ENCODE results near the gene WASF1.

DNA sequence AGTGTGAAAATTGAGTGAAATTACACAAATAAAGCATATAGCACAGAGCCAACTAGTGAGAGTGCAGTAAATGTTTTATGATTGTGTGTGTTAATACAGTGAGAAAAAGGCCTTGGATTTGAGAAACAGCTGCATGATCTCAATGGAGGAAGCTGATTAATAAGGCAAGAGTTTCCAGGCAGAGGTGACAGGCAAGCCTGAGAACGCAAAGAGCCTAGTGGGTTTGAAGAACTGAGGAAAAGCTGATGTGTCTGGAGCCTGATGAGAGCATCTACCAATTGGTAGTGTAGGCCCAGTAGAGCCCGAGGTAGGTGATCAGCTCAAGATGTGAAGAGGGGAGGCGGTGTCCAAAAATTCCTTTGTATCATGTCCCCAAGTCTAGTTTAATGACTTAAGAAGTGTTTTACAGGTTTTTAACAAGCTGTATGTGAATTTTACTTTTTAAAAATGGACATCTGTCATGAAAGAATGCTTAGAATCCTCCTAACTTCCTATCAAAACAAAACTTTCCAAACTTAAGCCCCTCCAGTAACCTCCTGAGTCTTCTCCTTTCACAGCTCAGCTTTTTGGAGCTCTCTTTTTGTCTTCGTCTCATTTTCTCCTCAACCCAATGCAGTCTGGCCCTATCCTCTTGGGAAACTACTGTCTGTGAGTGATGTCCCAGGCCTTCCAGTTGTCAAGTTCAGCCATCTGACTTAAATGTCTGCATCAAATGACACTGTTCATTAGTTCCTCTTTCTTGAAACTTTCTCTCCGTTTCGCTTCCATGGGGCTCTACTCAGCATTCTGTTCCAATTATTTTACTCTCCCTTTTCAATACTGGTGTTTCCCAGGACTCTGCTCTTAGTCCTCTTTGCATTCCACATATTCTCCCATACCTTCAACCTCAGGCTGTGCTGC lies 1.9 kb upstream of the WASF1 start:
- TF ChIP-seq, protein P1, sequence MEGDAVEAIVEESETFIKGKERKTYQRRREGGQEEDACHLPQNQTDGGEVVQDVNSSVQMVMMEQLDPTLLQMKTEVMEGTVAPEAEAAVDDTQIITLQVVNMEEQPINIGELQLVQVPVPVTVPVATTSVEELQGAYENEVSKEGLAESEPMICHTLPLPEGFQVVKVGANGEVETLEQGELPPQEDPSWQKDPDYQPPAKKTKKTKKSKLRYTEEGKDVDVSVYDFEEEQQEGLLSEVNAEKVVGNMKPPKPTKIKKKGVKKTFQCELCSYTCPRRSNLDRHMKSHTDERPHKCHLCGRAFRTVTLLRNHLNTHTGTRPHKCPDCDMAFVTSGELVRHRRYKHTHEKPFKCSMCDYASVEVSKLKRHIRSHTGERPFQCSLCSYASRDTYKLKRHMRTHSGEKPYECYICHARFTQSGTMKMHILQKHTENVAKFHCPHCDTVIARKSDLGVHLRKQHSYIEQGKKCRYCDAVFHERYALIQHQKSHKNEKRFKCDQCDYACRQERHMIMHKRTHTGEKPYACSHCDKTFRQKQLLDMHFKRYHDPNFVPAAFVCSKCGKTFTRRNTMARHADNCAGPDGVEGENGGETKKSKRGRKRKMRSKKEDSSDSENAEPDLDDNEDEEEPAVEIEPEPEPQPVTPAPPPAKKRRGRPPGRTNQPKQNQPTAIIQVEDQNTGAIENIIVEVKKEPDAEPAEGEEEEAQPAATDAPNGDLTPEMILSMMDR (conservative IDR thresholded peaks at IDR 0.05; ENCODE audit: low read length) = no peak
- no peak for TF ChIP-seq EZH2phosphoT487 (IDR thresholded peaks at IDR 0.05; ENCODE audit: borderline replicate concordance)
